22Rv1 (cell line): ENCODE data around the gene SEC16A.

Source experiments
- H3K27ac ChIP-seq: fragments of 450-650 bp; 2 replicates; pipeline ENCODE4 v1.5.1; 2017
- ZFX ChIP-seq: fragments of 450-650 bp; IDR thresholded peaks from 2 replicates; pipeline ENCODE4 v1.6.1; 2017; ENCODE audit warnings: antibody characterized with exemption, borderline replicate concordance
- TF ChIP-seq, protein P1 (sequence below): fragments of 450-650 bp; IDR thresholded peaks from 2 replicates; pipeline ENCODE4 v1.5.1; 2017; ENCODE audit warnings: mild to moderate bottlenecking

The SEC16A gene

DNA sequence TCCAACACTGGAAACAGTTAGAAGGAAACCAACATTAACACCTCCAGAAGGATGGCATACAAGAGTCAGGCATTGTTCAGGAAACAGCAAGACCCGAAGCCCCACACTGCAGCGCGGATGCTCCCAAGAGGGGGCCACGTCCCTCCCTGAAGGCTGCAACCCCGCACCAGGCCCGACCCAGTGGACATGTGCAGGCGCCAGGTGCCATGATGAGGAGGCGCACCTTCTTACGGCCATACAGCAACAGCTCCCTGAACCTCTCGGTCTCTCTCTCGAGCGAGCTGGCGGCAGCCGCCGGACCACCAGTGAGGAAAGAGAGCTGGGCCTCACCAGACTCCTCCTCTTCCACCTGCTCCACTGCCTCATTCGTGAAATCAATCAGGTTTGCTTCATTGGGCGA is 20.2 kb downstream of the SEC16A start:
- H3K27ac ChIP-seq, result no peak overlapping the region
- no peak for TF ChIP-seq ZFX
- TF ChIP-seq, protein P1, sequence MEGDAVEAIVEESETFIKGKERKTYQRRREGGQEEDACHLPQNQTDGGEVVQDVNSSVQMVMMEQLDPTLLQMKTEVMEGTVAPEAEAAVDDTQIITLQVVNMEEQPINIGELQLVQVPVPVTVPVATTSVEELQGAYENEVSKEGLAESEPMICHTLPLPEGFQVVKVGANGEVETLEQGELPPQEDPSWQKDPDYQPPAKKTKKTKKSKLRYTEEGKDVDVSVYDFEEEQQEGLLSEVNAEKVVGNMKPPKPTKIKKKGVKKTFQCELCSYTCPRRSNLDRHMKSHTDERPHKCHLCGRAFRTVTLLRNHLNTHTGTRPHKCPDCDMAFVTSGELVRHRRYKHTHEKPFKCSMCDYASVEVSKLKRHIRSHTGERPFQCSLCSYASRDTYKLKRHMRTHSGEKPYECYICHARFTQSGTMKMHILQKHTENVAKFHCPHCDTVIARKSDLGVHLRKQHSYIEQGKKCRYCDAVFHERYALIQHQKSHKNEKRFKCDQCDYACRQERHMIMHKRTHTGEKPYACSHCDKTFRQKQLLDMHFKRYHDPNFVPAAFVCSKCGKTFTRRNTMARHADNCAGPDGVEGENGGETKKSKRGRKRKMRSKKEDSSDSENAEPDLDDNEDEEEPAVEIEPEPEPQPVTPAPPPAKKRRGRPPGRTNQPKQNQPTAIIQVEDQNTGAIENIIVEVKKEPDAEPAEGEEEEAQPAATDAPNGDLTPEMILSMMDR, result no peak

DNA sequence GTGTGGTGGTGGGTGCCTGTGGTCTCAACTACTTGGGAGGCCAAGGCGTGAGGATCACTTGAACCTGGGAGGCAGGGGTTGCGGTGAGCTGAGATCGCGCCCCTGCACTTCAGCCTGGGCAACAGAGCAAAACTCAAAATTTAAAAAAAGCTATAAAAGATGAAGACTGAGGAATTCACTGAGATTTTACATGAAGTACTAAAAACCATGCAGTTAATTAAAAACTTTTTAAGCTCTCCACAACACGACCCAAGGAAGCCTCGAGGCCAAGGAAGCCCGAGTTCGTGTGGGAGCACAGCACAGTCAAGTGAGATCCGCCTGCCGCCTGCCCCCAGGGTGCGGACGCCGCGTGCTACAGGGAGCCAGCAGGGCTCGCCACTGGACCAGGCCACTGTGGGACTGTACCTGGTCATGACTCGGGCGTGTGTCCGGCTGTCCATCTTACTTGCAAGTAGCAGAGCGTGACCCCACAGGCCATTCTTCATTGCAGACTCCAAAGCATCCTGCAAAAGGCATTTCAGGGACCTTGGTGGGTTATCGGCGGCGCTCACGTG is 22.0 kb downstream of the SEC16A start:
- no peak overlapping the region for H3K27ac ChIP-seq

DNA sequence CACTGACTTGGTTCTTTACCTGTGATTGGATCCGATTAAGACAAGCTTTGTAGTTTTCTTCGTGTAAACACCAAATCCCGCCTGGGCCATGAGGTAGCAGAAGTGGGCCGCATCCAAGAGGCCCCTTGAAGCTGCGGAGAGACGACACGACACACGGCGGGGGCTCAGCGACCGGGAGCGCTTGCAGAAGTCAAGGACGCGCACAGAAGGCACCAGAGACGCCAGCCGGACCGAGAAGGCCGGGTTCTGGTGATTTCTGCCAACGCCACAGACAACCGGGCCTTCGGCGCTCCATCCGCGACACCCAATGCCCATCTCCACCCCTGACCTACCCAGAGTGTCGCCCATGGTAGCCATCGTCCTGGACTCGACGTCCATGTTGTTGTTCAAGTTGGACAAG is 23.4 kb downstream of the SEC16A start:
- TF ChIP-seq ZFX, result no peak
- TF ChIP-seq, protein P1, result no peak
- H3K27ac ChIP-seq, result no peak overlapping the region

More for the DNA sequence above, 22.0 kb downstream of the SEC16A start:
- no peak for TF ChIP-seq ZFX
- TF ChIP-seq, protein P1, result no peak

DNA sequence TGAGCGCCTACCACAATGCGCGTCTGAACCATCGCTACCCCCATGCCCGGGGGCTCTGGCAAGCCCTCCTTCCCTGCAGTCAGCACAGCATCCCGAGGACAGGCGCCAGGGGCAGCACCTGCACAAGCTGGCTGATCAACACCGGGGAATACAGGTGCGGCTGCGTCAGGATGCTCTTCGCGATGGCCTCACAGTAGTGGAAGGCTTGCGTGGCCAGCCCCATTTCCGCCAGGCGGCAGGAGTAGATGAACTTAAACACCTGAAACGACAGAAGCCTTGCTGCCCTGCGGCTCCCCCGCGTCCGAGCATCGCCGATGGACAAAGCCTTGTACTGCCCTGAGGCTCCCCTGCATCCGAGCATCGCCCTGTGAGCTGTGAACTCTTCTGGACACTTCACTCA is 25.5 kb downstream of the SEC16A start:
- H3K27ac ChIP-seq, result no peak overlapping the region
- TF ChIP-seq ZFX, result no peak
- TF ChIP-seq, protein P1, result no peak

DNA sequence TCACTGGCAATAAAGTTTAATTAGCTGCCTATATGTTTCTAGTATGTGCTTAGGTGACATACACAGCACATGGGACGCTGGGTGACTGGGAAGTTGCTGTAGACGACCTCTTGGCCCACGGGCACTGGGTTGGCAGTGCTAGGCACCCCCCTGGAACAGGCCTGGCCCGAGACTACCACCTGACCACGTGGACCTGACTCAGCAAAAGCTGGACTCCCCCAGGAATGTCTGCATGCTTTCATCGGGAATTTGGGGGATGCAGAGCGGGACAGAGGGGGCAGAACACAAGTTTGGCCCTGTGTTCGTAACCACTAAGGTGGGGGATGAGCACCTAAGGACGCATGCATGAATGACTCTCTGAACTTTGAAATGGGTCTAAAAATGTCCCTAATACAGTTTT is 26.6 kb downstream of the SEC16A start:
- no peak overlapping the region for H3K27ac ChIP-seq
- TF ChIP-seq, protein P1, result no peak
- TF ChIP-seq ZFX, result no peak

DNA sequence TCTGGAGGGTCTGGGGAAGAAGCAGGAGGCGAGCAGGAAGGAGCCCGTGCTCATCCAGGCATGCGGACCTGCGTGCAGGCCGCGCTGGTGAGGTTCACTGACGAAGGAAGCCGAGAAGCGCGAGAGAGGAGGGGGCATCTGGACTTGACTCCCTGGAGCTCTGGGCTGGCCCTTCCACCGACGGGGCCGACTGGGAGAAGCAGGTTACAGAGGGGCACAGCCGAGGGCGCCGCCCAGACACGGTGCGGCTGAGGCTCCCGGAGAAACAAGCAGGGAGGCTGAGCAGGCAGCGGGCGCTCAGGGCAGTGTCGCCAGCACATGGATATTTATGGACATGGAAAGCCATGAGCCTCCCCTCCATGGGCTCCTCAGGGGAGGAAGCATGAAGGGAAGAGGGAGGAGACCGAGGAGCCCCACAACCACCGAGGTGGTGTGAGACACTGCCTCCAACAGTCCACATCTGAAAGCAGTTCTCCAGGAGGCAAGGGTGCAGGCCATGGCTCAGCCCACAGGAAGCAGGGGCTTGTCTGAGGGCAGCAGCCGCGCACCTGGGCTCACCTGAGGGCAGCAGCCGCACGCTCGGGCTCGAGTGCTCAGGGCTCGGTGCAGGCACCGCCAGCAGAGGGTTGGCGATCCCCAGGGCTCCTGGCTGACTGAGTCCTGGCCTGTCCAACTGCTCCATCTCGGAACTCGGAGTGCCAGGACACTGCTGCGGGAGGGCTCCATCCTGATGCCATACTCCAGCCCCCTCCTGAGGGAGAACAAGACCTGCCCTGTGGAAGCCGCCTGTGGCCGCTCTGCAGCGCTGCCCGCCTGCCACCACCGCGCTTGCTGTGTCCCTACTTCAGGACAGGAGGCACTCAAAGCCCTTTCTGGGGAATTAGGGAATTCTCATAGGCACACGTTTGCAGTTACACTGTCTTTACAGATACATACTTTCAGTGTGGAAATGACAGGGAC is 27.5 kb downstream of the SEC16A start:
- H3K27ac ChIP-seq, result no peak overlapping the region
- no peak for TF ChIP-seq ZFX
- TF ChIP-seq, protein P1, result no peak
